T-cell (primary cell): ENCODE data around the gene WDR46. TPM values are rescaled to one million over a fixed set of nuclear protein-coding genes. Genes with fewer than 3 reads are reported as not detected.
A peak's percentile ranks its signal among the peaks of the same experiment; 100 is the strongest.

Experiments used
- ATAC-seq, 4 experiments: fragments of 200-7000 bp in 3 of 4; fragments of 150-1000 bp in 1 of 4; cut with Tn5 transposase; replicated peaks in 1 of 4; 1 replicate in 3 of 4; 2 replicates in 1 of 4; pipeline ENCODE4 v1.10.0; 2021; ENCODE audit warnings: moderate library complexity in 3 of 4, mild to moderate bottlenecking in 2 of 4, moderate number of reproducible peaks in 1 of 4
- CTCF ChIA-PET, 2 donors: fragments of 300-600 bp; sonication (Branson Sonifier 250); formaldehyde crosslinking; loops; one replicate each; lab custom pipeline; 2022; ENCODE audit warnings: antibody characterized with exemption in 2 of 2; lab: Charles Lee
- POLR2A ChIA-PET, 2 donors: fragments of 300-600 bp; sonication (Branson Sonifier 250); formaldehyde crosslinking; loops; one replicate each; lab custom pipeline; 2022; ENCODE audit warnings: antibody characterized with exemption in 2 of 2; lab: Charles Lee
- DNase-seq, 35 experiments: peaks; one replicate each; pipeline versions ENCODE4 v3.0.0 to v3.0.0-alpha.2; 2013 to 2023
- H3K27ac ChIP-seq: one replicate; pipeline ENCODE4 v1.5.1; 2013; ENCODE audit warnings: low read length
- H3K27me3 ChIP-seq, 2 experiments: replicated peaks in 1 of 2; 1 replicate in 1 of 2; 2 replicates in 1 of 2; pipeline versions ENCODE4 v1.6.1 to v1.7.0; 2013; ENCODE audit warnings: low read length in 1 of 2, mixed read lengths in 1 of 2; ENCODE audit not compliant: control insufficient read depth in 2 of 2, insufficient read depth in 2 of 2; ENCODE audit errors: extremely low read depth in 1 of 2
- H3K36me3 ChIP-seq, 2 donors: 1 replicate in 1 of 2; 2 replicates in 1 of 2; pipeline versions ENCODE4 v1.6.1 to v1.7.0; 2013; ENCODE audit warnings: low read length in 1 of 2; ENCODE audit not compliant: control insufficient read depth in 2 of 2, insufficient read depth in 1 of 2; ENCODE audit errors: extremely low read depth in 1 of 2
- H3K4me1 ChIP-seq, 2 experiments: 1 replicate in 1 of 2; 2 replicates in 1 of 2; pipeline versions ENCODE4 v1.6.1 to v1.7.0; 2013; ENCODE audit warnings: low read length in 2 of 2, mixed read lengths in 1 of 2; ENCODE audit not compliant: insufficient read depth in 2 of 2, control insufficient read depth in 1 of 2; ENCODE audit errors: extremely low read depth in 1 of 2
- H3K4me3 ChIP-seq, 2 donors: 1 replicate in 1 of 2; 2 replicates in 1 of 2; pipeline versions ENCODE4 v1.5.1 to v1.7.0; 2013; ENCODE audit warnings: mild to moderate bottlenecking in 2 of 2, low read length in 1 of 2, moderate library complexity in 1 of 2; ENCODE audit not compliant: control insufficient read depth in 1 of 2; ENCODE audit errors: extremely low read depth in 1 of 2
- H3K9me3 ChIP-seq: 2 replicates; pipeline ENCODE4 v1.7.0; 2013
- H3K27ac Mint-ChIP-seq, 2 donors: one replicate each; pipeline ENCODE4 v1.8.0; 2020 to 2021; ENCODE audit warnings: mild to moderate bottlenecking in 2 of 2, mixed read lengths in 2 of 2
- H3K27me3 Mint-ChIP-seq, 2 donors: one replicate each; pipeline ENCODE4 v1.8.0; 2021 to 2022; ENCODE audit warnings: mixed read lengths in 2 of 2
- H3K36me3 Mint-ChIP-seq: one replicate; pipeline ENCODE4 v1.8.0; 2021; ENCODE audit warnings: mixed read lengths
- H3K4me1 Mint-ChIP-seq, 3 donors: one replicate each; pipeline ENCODE4 v1.8.0; 2020 to 2022; ENCODE audit warnings: mixed read lengths in 3 of 3, mild to moderate bottlenecking in 1 of 3
- H3K4me3 Mint-ChIP-seq, 3 donors: one replicate each; pipeline ENCODE4 v1.8.0; 2020 to 2022; ENCODE audit warnings: mild to moderate bottlenecking in 3 of 3, mixed read lengths in 3 of 3, moderate library complexity in 3 of 3
- H3K9me3 Mint-ChIP-seq, 3 donors: one replicate each; pipeline ENCODE4 v1.8.0; 2020 to 2022; ENCODE audit warnings: mixed read lengths in 3 of 3
- WGBS: methylation state at CpG from one replicate; pipeline ENCODE4 v1.1.5; 2013; ENCODE audit warnings: missing lambda C conversion rate; ENCODE audit not compliant: insufficient coverage; 5-methylcytosine and 5-hydroxymethylcytosine counted together
- total RNA-seq, 35 experiments: library from RNA in 6 of 35; stranded (reverse) in 6 of 35; fragments of 120-200 nt in 1 of 35; gene quantifications; one replicate each; pipeline versions ENCODE4 v1.2.1 to v1.2.4 and lab custom pipeline; 2013 to 2026

Gene WDR46
- total RNA-seq, 5 donors from 2014 or later (not counting 1 experiment from before 2014, with no cell fraction given) = 38.3 to 74.4 (median 60.4) TPM

DNA sequence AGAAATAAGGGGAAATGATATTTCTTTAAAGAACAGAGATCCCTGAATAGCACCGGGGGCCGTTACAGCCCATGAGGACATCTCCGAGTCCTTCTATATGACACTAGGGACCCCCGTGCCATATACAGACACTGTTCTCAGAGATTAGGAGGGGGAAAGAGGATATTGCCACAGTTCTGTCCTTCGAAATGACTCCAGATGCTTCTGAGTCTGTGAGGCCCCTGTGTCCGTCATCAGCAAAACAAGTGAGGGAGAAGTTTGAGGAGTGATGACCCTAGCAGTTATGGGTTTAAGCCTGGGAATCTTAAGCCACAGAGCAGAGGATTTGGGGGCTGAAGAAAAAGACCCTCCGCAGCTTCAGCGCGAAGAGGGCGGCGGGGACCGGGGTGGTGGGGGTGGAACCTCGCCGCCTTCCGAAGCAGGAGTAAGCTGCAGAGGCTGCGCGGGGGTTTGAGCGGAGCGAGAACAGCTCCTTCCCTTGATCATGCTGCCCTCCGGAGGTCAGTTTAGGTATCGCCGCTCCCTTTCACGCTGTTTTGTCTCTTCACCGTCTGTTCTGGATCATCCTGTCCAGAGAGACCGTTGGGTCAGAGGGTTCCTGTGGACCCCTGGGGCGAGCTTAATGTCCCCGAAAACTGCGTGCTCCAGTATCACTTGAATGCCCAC is 40.9 kb downstream of the WDR46 start:
- DNase-seq (peak; percentile 74 to 94 (median 87)), ATAC-seq (peak; percentile 35 to 55 (median 40))
- Mint-ChIP-seq H3K27ac (peak overlapping the region; percentile 98), H3K36me3 (peaks cover 5% of the 10 kb centered on the region), H3K9me3 (no peaks in the 10 kb centered on the region), H3K4me3 (peak overlapping the region; percentile 87 to 97 (median 87)), H3K4me1 (peaks cover 38 to 39% (median 39%) of the 10 kb centered on the region in 3 donors), H3K27me3 (no peaks in the 10 kb centered on the region)
- 4% methylated on average over 24 of the region's 28 CpGs for WGBS
- peak overlapping the region; percentile 58 to 83 for H3K4me3 ChIP-seq
- no peaks in the 10 kb centered on the region for H3K9me3 ChIP-seq
- H3K36me3 ChIP-seq = peaks cover 0 to 16% of the 10 kb centered on the region in 2 donors
- POLR2A ChIA-PET = interaction anchor here (0.5 to 1.1 kb wide), 4 partner anchors 12 to 1143 kb away, joined by 3 to 4 read pairs (median 4); no protein-coding TSS in a partner anchor
- H3K27me3 ChIP-seq = peaks cover 0 to 2% of the 10 kb centered on the region in 2 experiments
- CTCF ChIA-PET = interaction anchor here in 1 of 2 donors (0.6 to 2.3 kb wide), 30 partner anchors 12 to 380 kb away, joined by 3 to 16 read pairs (median 4); partner anchors contain the start of genes B3GALT4, HLA-DPA1, HLA-DPB1 and HSD17B8
- H3K27ac ChIP-seq = peak overlapping the region; percentile 95
- H3K4me1 ChIP-seq = peaks cover 19 to 31% of the 10 kb centered on the region in 2 experiments

DNA sequence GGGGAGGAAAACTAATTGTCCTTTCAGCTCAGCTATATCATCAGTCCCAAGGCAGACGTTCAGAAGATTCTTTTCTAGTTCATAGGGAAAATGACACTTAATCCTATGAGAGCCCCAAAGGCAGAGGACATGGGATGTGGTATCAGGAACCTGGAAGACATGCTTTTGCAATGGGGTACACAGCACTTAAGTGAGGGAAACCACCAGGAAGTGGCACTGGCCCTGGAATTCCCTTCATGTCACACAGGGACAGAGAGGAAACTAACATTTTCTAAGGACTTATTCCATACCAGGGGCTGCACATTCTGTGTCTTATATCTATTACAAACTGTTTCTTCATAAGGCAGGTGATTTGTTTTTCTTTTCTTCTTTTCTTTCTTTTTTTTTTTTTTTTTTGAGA is 45.6 kb downstream of the WDR46 start:
- Histone ChIP-seq H3K27ac (no peak overlapping the region), H3K4me3 (no peak overlapping the region), H3K9me3 (no peaks in the 10 kb centered on the region), H3K27me3 (peaks cover 6 to 18% of the 10 kb centered on the region in 2 experiments), H3K4me1 (peaks cover 7 to 8% of the 10 kb centered on the region in 2 experiments), H3K36me3 (no peaks in the 10 kb centered on the region)
- no peak overlapping the region for H3K4me3 Mint-ChIP-seq
- ATAC-seq (no peak), DNase-seq (no peak)
- peaks cover 0 to 17% of the 10 kb centered on the region in 2 donors for H3K27me3 Mint-ChIP-seq
- ChIA-PET CTCF (interaction anchor here in 1 of 2 donors (0.7 kb wide), 1 partner anchor 123 kb away, joined by 5 read pairs; no protein-coding TSS in a partner anchor), POLR2A (no interaction called here)
- peaks cover 13 to 27% (median 18%) of the 10 kb centered on the region in 3 donors for H3K4me1 Mint-ChIP-seq
- no CpG with 5 or more reads among the region's 1 CpG for WGBS
- H3K27ac Mint-ChIP-seq = no peak overlapping the region
- no peaks in the 10 kb centered on the region for H3K36me3 Mint-ChIP-seq
- no peaks in the 10 kb centered on the region for H3K9me3 Mint-ChIP-seq

DNA sequence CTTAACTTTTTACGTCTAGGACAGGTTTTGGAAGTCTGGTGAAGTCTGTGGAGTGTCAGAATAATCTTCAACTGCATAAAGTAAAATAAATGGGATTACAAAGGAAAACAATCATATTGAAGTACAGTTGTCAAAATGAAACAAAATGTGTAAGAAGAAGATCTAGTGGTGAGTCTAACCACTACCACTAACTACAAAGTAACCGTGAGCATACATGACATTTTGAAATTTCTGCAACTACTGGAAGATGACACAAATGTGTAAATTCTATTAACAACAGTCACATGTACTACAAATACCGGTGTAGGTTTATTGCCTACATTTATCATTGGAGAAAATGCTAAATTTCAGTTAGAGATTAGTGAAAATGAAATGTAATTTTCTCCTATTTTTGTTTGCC is 47.1 kb downstream of the WDR46 start:
- H3K4me3 Mint-ChIP-seq = peak overlapping the region in 1 of 3 donors; percentile 14
- peaks cover 0 to 21% of the 10 kb centered on the region in 2 donors for H3K27me3 Mint-ChIP-seq
- H3K4me1 Mint-ChIP-seq = peaks cover 7 to 19% (median 12%) of the 10 kb centered on the region in 3 donors
- Histone ChIP-seq H3K27me3 (peaks cover 6 to 23% of the 10 kb centered on the region in 2 experiments), H3K36me3 (no peaks in the 10 kb centered on the region), H3K4me1 (no peaks in the 10 kb centered on the region), H3K9me3 (no peaks in the 10 kb centered on the region), H3K27ac (no peak overlapping the region), H3K4me3 (no peak overlapping the region)
- ATAC-seq (peak in 2 of 4 experiments; percentile 40 to 56), DNase-seq (no peak)
- H3K9me3 Mint-ChIP-seq = no peaks in the 10 kb centered on the region
- H3K36me3 Mint-ChIP-seq = no peaks in the 10 kb centered on the region
- ChIA-PET POLR2A (no interaction called here), CTCF (no interaction called here)
- no CpG with 5 or more reads among the region's 3 CpGs for WGBS
- H3K27ac Mint-ChIP-seq = peak overlapping the region; percentile 17 to 54

DNA sequence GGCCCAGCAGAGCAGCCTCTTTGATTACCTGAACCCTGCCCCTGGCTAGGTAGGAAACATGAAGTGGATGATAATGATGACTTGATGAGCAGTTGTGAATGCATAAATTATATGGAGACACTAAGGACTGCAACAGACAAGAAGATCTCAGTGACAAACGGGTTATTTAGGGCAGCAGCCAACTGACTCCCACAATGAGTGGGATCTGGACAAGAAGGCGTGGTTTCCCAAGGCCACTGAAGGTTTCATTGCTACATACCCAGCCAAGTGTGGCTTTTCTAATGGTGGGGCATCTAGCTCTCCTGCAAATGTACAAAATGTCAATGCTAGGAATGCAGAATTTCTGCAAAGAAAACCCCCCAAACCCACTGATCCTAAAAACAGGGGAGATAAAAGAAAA is 51.3 kb downstream of the WDR46 start:
- H3K27ac Mint-ChIP-seq = no peak overlapping the region
- whole genome bisulfite sequencing = 60% methylated on average over 1 of the region's 2 CpGs
- H3K9me3 Mint-ChIP-seq = no peaks in the 10 kb centered on the region
- H3K36me3 Mint-ChIP-seq = no peaks in the 10 kb centered on the region
- H3K4me3 Mint-ChIP-seq = no peak overlapping the region
- ATAC-seq (no peak), DNase-seq (no peak)
- Histone ChIP-seq H3K27ac (no peak overlapping the region), H3K36me3 (no peaks in the 10 kb centered on the region), H3K4me1 (no peaks in the 10 kb centered on the region), H3K9me3 (no peaks in the 10 kb centered on the region), H3K27me3 (peaks cover 6 to 51% of the 10 kb centered on the region in 2 experiments), H3K4me3 (no peak overlapping the region)
- CTCF ChIA-PET = interaction anchor here in 1 of 2 donors (0.5 kb wide), 1 partner anchor 99 kb away, joined by 6 read pairs; no protein-coding TSS in a partner anchor
- peaks cover 7 to 19% (median 12%) of the 10 kb centered on the region in 3 donors for H3K4me1 Mint-ChIP-seq
- H3K27me3 Mint-ChIP-seq = peaks cover 14 to 42% of the 10 kb centered on the region in 2 donors
- POLR2A ChIA-PET = no interaction called here

DNA sequence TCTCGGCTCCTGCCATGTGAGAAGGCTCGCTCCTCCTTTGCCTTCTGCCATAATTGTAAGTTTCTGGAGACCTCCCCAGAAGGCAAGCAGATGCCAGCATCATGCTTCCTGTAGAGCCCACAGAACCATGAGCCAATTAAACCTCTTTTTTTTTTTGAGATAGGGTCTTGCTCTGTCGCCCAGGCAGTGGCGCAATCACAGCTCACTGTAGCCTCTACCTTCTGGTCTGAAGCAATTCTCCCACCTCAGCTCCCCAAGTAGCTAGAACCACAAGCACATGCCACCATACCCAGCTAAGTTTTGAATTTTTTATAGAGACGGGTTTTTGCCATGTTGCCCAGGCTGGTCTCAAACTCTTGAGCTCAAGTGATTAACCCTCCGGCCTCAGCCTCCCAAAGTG is 52.2 kb downstream of the WDR46 start:
- Histone ChIP-seq H3K36me3 (no peaks in the 10 kb centered on the region), H3K4me1 (no peaks in the 10 kb centered on the region), H3K27me3 (peaks cover 6 to 50% of the 10 kb centered on the region in 2 experiments), H3K4me3 (no peak overlapping the region), H3K27ac (no peak overlapping the region), H3K9me3 (no peaks in the 10 kb centered on the region)
- ChIA-PET CTCF (interaction anchor here in 1 of 2 donors (0.5 kb wide), 1 partner anchor 76 kb away, joined by 3 read pairs; no protein-coding TSS in a partner anchor), POLR2A (no interaction called here)
- Mint-ChIP-seq H3K27ac (no peak overlapping the region), H3K27me3 (peaks cover 14 to 42% of the 10 kb centered on the region in 2 donors), H3K4me1 (peaks cover 2 to 12% (median 6%) of the 10 kb centered on the region in 3 donors), H3K9me3 (no peaks in the 10 kb centered on the region), H3K4me3 (no peak overlapping the region), H3K36me3 (no peaks in the 10 kb centered on the region)
- WGBS = 75% methylated on average over 4 of the region's 6 CpGs
- ATAC-seq = no peak
- no peak for DNase-seq

DNA sequence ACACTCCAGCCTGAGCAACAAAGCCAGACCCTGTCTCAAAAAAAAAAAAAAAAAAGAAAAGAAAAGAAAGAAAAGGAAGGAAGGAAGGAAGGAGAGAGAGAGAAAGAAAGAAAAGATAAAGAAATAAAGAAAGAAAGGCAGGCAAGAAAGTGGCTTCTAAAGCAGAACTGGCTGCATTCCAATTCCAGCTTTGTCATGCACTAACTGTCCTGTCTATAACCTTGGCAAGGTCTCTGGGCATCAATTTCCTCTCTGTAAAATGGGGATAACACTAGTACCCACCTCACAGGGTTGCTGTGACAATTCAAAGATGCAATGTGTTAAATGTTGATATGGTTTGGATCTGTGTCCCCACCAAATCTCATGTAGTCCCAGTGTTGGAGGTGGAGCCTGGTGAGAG is 52.7 kb downstream of the WDR46 start:
- H3K27ac ChIP-seq = no peak overlapping the region
- peaks cover 6 to 50% of the 10 kb centered on the region in 2 experiments for H3K27me3 ChIP-seq
- Mint-ChIP-seq H3K27me3 (peaks cover 16 to 46% of the 10 kb centered on the region in 2 donors), H3K27ac (no peak overlapping the region), H3K9me3 (no peaks in the 10 kb centered on the region), H3K4me1 (peaks cover 0 to 7% (median 4%) of the 10 kb centered on the region in 3 donors), H3K4me3 (no peak overlapping the region), H3K36me3 (no peaks in the 10 kb centered on the region)
- DNase-seq (no peak), ATAC-seq (no peak)
- ChIA-PET POLR2A (interaction anchor here (0.6 kb wide), 2 partner anchors 12 to 57 kb away, joined by 4 to 6 read pairs; no protein-coding TSS in a partner anchor), CTCF (interaction anchor here (0.5 to 1.3 kb wide), 5 partner anchors 10 to 426 kb away, joined by 3 to 5 read pairs (median 3); no protein-coding TSS in a partner anchor)
- no peaks in the 10 kb centered on the region for H3K9me3 ChIP-seq
- no peaks in the 10 kb centered on the region for H3K36me3 ChIP-seq
- no peaks in the 10 kb centered on the region for H3K4me1 ChIP-seq
- no peak overlapping the region for H3K4me3 ChIP-seq
